NB4 (cell line): ENCODE measurements around the gene PLA2G4B.

Experiments used
- DNase-seq: peaks from one replicate; pipeline ENCODE4 v3.0.0; 2010; ENCODE audit warnings: low read depth
- H3K4me3 ChIP-seq: one replicate; pipeline ENCODE4 v1.5.1; 2011; ENCODE audit warnings: mild to moderate bottlenecking, low read depth, low read length, moderate library complexity
- MYC ChIP-seq: IDR thresholded peaks from 2 replicates; pipeline ENCODE4 v1.6.1; 2011; ENCODE audit warnings: low read depth, low read length
- POLR2A ChIP-seq: IDR thresholded peaks from 2 replicates; pipeline ENCODE4 v1.6.1; 2011; ENCODE audit warnings: mild to moderate bottlenecking; ENCODE audit not compliant: insufficient read length; ENCODE audit errors: extremely low read depth
- TF ChIP-seq, protein P1 (sequence below): IDR thresholded peaks from one replicate; pipeline ENCODE4 v1.5.1; 2012; ENCODE audit warnings: low read depth, low read length
- TF ChIP-seq, protein P2 (sequence below): IDR thresholded peaks from 2 replicates; pipeline ENCODE4 v1.6.1; 2011; ENCODE audit warnings: low read depth, low read length

Gene PLA2G4B

DNA sequence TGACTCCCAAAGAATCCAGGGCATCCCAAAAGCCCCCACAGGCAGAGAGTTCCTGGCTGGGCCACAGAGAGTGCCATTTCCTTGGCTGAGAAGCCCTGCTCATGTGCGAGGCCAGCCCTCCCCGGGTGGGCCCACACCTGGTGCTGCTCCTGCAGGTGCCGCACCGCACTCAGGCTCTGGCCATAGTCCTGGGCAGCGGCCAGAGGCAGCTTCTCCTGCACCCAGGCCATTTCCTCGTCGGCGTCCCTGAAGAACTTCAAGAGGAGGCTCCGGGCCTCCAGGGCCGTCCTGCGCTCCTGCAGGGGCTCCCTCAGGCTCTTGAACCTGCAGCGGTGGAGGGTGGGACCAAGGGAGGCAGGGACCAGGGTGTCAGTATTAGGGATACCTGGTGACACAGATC lies 18.1 kb downstream of the PLA2G4B start:
- TF ChIP-seq MYC (no peak), POLR2A (no peak)
- TF ChIP-seq, protein P1, sequence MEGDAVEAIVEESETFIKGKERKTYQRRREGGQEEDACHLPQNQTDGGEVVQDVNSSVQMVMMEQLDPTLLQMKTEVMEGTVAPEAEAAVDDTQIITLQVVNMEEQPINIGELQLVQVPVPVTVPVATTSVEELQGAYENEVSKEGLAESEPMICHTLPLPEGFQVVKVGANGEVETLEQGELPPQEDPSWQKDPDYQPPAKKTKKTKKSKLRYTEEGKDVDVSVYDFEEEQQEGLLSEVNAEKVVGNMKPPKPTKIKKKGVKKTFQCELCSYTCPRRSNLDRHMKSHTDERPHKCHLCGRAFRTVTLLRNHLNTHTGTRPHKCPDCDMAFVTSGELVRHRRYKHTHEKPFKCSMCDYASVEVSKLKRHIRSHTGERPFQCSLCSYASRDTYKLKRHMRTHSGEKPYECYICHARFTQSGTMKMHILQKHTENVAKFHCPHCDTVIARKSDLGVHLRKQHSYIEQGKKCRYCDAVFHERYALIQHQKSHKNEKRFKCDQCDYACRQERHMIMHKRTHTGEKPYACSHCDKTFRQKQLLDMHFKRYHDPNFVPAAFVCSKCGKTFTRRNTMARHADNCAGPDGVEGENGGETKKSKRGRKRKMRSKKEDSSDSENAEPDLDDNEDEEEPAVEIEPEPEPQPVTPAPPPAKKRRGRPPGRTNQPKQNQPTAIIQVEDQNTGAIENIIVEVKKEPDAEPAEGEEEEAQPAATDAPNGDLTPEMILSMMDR, result no peak
- TF ChIP-seq, protein P2, sequence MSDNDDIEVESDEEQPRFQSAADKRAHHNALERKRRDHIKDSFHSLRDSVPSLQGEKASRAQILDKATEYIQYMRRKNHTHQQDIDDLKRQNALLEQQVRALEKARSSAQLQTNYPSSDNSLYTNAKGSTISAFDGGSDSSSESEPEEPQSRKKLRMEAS, result no peak
- no peak for DNase-seq
- no peak overlapping the region for H3K4me3 ChIP-seq

DNA sequence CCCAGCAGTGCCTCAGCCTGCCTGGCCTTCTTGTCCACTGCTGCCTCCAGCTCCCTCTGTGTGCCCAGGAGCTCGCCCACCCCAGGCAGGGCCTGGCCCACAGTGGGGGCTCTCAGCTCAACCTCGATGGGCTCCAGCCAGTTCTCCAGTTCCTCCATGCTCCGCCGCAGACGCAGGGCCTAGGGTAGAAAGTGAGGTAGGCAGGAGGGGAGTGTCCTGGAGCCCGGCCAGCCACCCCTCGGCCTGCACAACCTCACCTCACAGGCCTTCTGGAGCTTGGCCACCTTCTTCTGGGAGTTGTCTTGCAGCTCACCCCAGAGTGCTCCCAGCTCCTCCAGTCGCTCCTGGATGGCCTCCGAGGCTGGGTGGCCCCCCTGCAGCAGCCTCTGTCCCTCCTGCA lies 18.7 kb downstream of the PLA2G4B start:
- no peak overlapping the region for H3K4me3 ChIP-seq
- TF ChIP-seq, protein P1, result no peak
- TF ChIP-seq, protein P2, result no peak
- TF ChIP-seq MYC (no peak), POLR2A (no peak)
- no peak for DNase-seq

DNA sequence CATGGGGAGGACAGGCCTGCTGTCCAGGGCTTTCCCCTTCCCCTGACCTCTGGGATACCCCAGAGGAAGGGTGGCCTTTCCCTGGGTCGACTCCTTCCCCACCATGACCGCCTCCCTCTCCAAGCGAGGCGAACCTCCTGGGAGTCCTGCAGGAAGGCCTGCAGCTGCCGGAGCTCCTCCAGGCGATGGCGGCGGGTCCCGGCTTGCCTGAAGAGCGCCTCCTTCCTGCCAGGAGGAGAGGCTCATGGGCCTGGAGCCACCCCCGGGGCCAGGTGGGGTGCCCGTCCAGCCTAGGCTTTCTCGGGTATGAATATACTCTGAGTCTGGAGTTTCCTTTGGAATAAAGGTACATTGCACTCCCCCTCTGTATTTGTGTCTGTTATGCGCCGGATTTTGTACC lies 20.1 kb downstream of the PLA2G4B start:
- TF ChIP-seq, protein P2, result no peak
- TF ChIP-seq, protein P1, result no peak
- TF ChIP-seq MYC, result no peak
- no peak for TF ChIP-seq POLR2A
- DNase-seq, result no peak
- no peak overlapping the region for H3K4me3 ChIP-seq

DNA sequence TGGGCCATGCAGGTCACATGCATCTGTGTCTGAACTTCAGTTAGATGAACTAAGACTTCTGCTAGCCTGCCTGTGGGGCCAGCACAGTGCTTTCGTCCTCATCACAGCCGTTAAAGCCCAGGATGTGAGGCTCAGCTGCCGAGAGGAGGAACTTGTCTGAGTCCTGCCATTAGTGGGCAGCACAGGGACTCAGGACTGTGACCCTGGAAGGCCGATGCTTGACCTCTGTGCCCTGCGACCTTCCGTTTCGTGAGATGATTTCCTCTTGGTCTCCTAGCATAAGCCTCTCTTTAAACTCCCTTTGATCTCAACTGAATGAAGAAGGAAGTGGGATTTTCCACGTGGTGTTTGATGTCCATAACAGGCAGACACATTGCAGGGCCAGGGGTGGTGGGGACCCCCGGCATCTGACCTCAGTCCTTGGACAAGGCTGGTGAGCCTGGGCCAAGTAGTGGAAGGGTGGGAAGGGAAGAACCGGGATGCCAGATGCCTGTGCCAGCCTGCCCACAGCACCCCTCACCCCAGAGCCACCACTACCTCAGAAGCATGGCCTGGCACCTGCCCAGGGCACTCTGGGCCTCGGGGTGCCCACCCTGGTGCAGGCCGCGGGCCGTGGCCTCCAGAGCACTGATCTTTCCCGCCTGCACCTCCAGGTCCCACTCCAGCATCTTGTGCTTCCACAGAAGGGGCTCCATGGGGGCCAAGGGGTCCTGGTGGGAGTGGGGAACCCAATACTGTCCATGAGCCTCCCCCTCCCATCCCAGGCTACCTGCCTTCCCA lies 21.6 kb downstream of the PLA2G4B start:
- H3K4me3 ChIP-seq, result no peak overlapping the region
- peak; percentile 15 for DNase-seq
- TF ChIP-seq MYC (no peak), POLR2A (no peak)
- TF ChIP-seq, protein P1, result no peak
- TF ChIP-seq, protein P2, result no peak

DNA sequence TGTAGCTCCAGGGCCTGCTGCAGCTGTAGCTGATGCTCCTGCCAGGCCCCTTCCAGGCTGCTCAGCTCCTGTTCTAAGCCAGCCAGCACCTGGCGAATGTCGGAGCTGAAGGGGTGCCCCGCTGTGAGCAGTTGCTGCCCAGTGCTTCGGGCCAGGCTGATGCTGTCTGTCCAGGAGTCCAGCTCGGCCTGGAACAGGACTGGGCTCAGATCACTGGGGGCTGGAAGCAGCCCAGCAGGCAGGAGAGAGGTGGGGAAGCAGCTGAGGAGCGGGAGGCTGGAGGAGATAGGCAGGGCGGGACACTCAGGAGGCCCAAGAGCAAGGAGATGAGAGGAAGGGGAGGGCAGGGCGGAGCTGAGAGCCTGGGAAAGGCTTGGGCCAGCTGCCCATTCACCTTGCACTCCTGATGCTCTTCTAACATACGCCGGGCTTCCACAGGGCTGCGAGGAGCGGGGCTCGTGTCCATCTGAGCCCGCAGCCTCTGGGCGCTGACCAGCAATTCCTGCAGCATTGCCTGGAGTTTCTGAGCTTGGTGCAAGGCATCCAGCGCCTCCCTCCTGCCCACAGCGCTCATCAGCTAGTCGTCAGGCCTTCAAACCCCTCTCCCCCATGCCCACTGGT lies 23.2 kb downstream of the PLA2G4B start:
- TF ChIP-seq POLR2A (no peak), MYC (no peak)
- TF ChIP-seq, protein P2, result no peak
- TF ChIP-seq, protein P1, result no peak
- DNase-seq, result no peak
- H3K4me3 ChIP-seq, result no peak overlapping the region
